ENCODE results near the gene USH1C.

DNA sequence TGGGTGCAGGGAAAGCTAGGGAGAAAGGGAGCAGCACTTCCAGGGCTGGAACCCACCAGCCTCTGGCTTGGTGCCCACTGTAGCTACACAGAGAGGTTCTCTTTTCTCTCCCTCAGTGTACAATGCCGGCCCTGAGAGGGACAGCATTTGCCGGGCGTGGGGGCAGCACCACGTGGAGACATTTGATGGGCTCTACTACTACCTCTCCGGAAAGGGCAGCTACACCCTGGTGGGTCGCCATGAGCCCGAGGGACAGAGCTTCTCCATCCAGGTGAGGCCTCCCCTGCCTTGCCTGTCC lies 9.0 kb upstream of the USH1C start:
- TF ChIP-seq, protein P1, sequence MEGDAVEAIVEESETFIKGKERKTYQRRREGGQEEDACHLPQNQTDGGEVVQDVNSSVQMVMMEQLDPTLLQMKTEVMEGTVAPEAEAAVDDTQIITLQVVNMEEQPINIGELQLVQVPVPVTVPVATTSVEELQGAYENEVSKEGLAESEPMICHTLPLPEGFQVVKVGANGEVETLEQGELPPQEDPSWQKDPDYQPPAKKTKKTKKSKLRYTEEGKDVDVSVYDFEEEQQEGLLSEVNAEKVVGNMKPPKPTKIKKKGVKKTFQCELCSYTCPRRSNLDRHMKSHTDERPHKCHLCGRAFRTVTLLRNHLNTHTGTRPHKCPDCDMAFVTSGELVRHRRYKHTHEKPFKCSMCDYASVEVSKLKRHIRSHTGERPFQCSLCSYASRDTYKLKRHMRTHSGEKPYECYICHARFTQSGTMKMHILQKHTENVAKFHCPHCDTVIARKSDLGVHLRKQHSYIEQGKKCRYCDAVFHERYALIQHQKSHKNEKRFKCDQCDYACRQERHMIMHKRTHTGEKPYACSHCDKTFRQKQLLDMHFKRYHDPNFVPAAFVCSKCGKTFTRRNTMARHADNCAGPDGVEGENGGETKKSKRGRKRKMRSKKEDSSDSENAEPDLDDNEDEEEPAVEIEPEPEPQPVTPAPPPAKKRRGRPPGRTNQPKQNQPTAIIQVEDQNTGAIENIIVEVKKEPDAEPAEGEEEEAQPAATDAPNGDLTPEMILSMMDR (IDR thresholded peaks at IDR 0.05) = no peak
- TF ChIP-seq POLR2A (IDR thresholded peaks at IDR 0.05) = no peak

Measured in uterus (tissue), 2 donors.